Suprapubic skin (tissue), 4 donors: ENCODE measurements around the gene TNFAIP3. TPM values are rescaled to one million over a fixed set of nuclear protein-coding genes. Genes with fewer than 3 reads are reported as not detected.
A peak's percentile ranks its signal among the peaks of the same experiment; 100 is the strongest.

Experiments used
- DNase-seq, 2 donors: peaks; one replicate each; pipeline ENCODE4 v3.0.0-alpha.2; 2019; ENCODE audit warnings: low spot score in 2 of 2
- H3K27ac ChIP-seq: fragments of 200-600 bp; sonication (generic); one replicate; pipeline ENCODE4 v1.5.1; 2019
- H3K27me3 ChIP-seq: fragments of 200-600 bp; sonication (generic); one replicate; pipeline ENCODE4 v1.5.1; 2019
- H3K36me3 ChIP-seq: fragments of 200-600 bp; sonication (generic); one replicate; pipeline ENCODE4 v1.5.1; 2019
- H3K4me1 ChIP-seq: fragments of 200-600 bp; sonication (generic); one replicate; pipeline ENCODE4 v1.5.1; 2019
- H3K4me3 ChIP-seq: fragments of 200-600 bp; sonication (generic); one replicate; pipeline ENCODE4 v1.5.1; 2019; ENCODE audit warnings: mild to moderate bottlenecking
- H3K9me3 ChIP-seq: fragments of 200-600 bp; sonication (generic); one replicate; pipeline ENCODE4 v1.5.1; 2019
- CTCF ChIP-seq, 2 donors: fragments of 200-600 bp in 1 of 2; fragments of 450-650 bp in 1 of 2; sonication (generic) in 1 of 2; IDR thresholded peaks; one replicate each; pipeline ENCODE4 v1.5.1; 2016 to 2019; ENCODE audit warnings: antibody characterized with exemption in 2 of 2, mild to moderate bottlenecking in 1 of 2, moderate library complexity in 1 of 2
- EP300 ChIP-seq: sonication (generic); formaldehyde crosslinking; IDR thresholded peaks from one replicate; pipeline ENCODE4 v1.6.1; 2017; ENCODE audit warnings: antibody characterized with exemption
- POLR2A ChIP-seq, 2 donors: fragments of 450-650 bp; IDR thresholded peaks; one replicate each; pipeline ENCODE4 v1.6.1; 2017; ENCODE audit warnings: antibody characterized with exemption in 2 of 2, mild to moderate bottlenecking in 2 of 2, moderate library complexity in 2 of 2
- POLR2AphosphoS5 ChIP-seq, 3 donors: sonication (generic); formaldehyde crosslinking; IDR thresholded peaks; one replicate each; pipeline ENCODE4 v1.6.1; 2017; ENCODE audit warnings: antibody characterized with exemption in 3 of 3
- WGBS: methylation state at CpG from one replicate; pipeline ENCODE4 v1.1.5; 2018; 5-methylcytosine and 5-hydroxymethylcytosine counted together
- total RNA-seq, 4 donors: library from RNA; depleted of rRNA; stranded (reverse); fragments of >200 nt; gene quantifications; one replicate each; pipeline ENCODE4 v1.1.0, GENCODE V29; 2016

The TNFAIP3 gene
- total RNA-seq, 4 donors from 2014 or later: 64.1 to 146 (median 111) TPM

- peaks cover 57% of the 10 kb centered on the region for H3K4me1 ChIP-seq
- DNase-seq: peak in 1 of 2 donors; percentile 84
Measured at GRCh38 chr6:137867685-137868509, 838 bp downstream of the TNFAIP3 start.

GRCh38 chr6:137868721-137869548 is 1.9 kb downstream of the TNFAIP3 start:
- no peak for DNase-seq
- H3K27me3 ChIP-seq: no peaks in the 10 kb centered on the region
- 60% methylated on average over 10 of the region's 10 CpGs for WGBS
- H3K27ac ChIP-seq: no peak overlapping the region
- TF ChIP-seq CTCF (IDR thresholded peaks at IDR 0.05) (no peak), POLR2AphosphoS5 (IDR thresholded peaks at IDR 0.05) (no peak), POLR2A (IDR thresholded peaks at IDR 0.05) (no peak), EP300 (no peak)
- H3K4me3 ChIP-seq: peak overlapping the region; percentile 97
- no peaks in the 10 kb centered on the region for H3K36me3 ChIP-seq
- H3K4me1 ChIP-seq: peaks cover 67% of the 10 kb centered on the region
- no peaks in the 10 kb centered on the region for H3K9me3 ChIP-seq

More at GRCh38 chr6:137867685-137868509, 838 bp downstream of the TNFAIP3 start:
- WGBS: 4% methylated on average over 12 of the region's 32 CpGs
- no peaks in the 10 kb centered on the region for H3K36me3 ChIP-seq
- TF ChIP-seq POLR2AphosphoS5 (IDR thresholded peaks at IDR 0.05) (no peak), EP300 (no peak), POLR2A (IDR thresholded peaks at IDR 0.05) (peak in 1 of 2 donors; percentile 10), CTCF (IDR thresholded peaks at IDR 0.05) (no peak)
- peak overlapping the region; percentile 94 for H3K27ac ChIP-seq
- H3K4me3 ChIP-seq: peak overlapping the region; percentile 97
- H3K27me3 ChIP-seq: no peaks in the 10 kb centered on the region
- no peaks in the 10 kb centered on the region for H3K9me3 ChIP-seq

GRCh38 chr6:137869549-137870307 is 2.7 kb downstream of the TNFAIP3 start:
- no peaks in the 10 kb centered on the region for H3K9me3 ChIP-seq
- WGBS: 89% methylated on average over 3 of the region's 3 CpGs
- DNase-seq: no peak
- H3K27ac ChIP-seq: no peak overlapping the region
- peaks cover 74% of the 10 kb centered on the region for H3K4me1 ChIP-seq
- TF ChIP-seq POLR2AphosphoS5 (IDR thresholded peaks at IDR 0.05): no peak
- no peak for TF ChIP-seq EP300
- no peak for TF ChIP-seq CTCF (IDR thresholded peaks at IDR 0.05)
- TF ChIP-seq POLR2A (IDR thresholded peaks at IDR 0.05): no peak
- H3K4me3 ChIP-seq: peak overlapping the region; percentile 97
- peaks cover 6% of the 10 kb centered on the region for H3K36me3 ChIP-seq
- H3K27me3 ChIP-seq: no peaks in the 10 kb centered on the region

- peaks cover 76% of the 10 kb centered on the region for H3K4me1 ChIP-seq
- WGBS: 62% methylated on average over 5 of the region's 5 CpGs
Measured at GRCh38 chr6:137870308-137870644, 3.2 kb downstream of the TNFAIP3 start.

More at GRCh38 chr6:137870308-137870644, 3.2 kb downstream of the TNFAIP3 start:
- no peak for DNase-seq
- peaks cover 11% of the 10 kb centered on the region for H3K36me3 ChIP-seq
- H3K27me3 ChIP-seq: no peaks in the 10 kb centered on the region
- no peaks in the 10 kb centered on the region for H3K9me3 ChIP-seq
- H3K4me3 ChIP-seq: peak overlapping the region; percentile 97
- TF ChIP-seq EP300 (no peak), POLR2A (IDR thresholded peaks at IDR 0.05) (no peak), POLR2AphosphoS5 (IDR thresholded peaks at IDR 0.05) (no peak), CTCF (IDR thresholded peaks at IDR 0.05) (no peak)
- peak overlapping the region; percentile 61 for H3K27ac ChIP-seq
